HG02973 (cell line): ENCODE data around the gene PTGER2.

Experiments
- ATAC-seq: cut with Tn5 transposase; IDR thresholded peaks from one replicate; pipeline ENCODE4 v1.9.1; 2021; ENCODE audit warnings: moderate library complexity; ENCODE audit not compliant: unreplicated experiment

PTGER2 gene

GRCh38 chr14:52304248-52304904 lies 9.7 kb upstream of the PTGER2 start:
- no peak for ATAC-seq

- ATAC-seq: no peak
These were observed 9.1 kb upstream of the PTGER2 start for GRCh38 chr14:52305014-52305413.

- no peak for ATAC-seq
These were observed 6.7 kb upstream of the PTGER2 start for GRCh38 chr14:52307376-52307775.

- ATAC-seq: no peak
These were observed 6.2 kb upstream of the PTGER2 start for GRCh38 chr14:52307905-52308304.

- no peak for ATAC-seq
These were observed 3.6 kb upstream of the PTGER2 start for GRCh38 chr14:52310541-52310940.

- ATAC-seq: no peak
These were observed 1.2 kb upstream of the PTGER2 start for GRCh38 chr14:52312931-52313355.

- ATAC-seq: no peak
These were observed 650 bp upstream of the PTGER2 start for GRCh38 chr14:52313462-52313861.

- no peak for ATAC-seq
These were observed 663 bp downstream of the PTGER2 start for GRCh38 chr14:52314595-52315354.

- no peak for ATAC-seq
These were observed 1.2 kb downstream of the PTGER2 start for GRCh38 chr14:52315355-52315718.

GRCh38 chr14:52318062-52318461 lies 4.0 kb downstream of the PTGER2 start:
- no peak for ATAC-seq

GRCh38 chr14:52318826-52319645 lies 4.9 kb downstream of the PTGER2 start:
- no peak for ATAC-seq

GRCh38 chr14:52319919-52320318 lies 5.8 kb downstream of the PTGER2 start:
- ATAC-seq: no peak

- peak; percentile 86 for ATAC-seq
These were observed 11.0 kb downstream of the PTGER2 start for GRCh38 chr14:52325126-52325525.

- no peak for ATAC-seq
These were observed 11.5 kb downstream of the PTGER2 start for GRCh38 chr14:52325630-52326029.

- peak; percentile 26 for ATAC-seq
These were observed 13.5 kb downstream of the PTGER2 start for GRCh38 chr14:52327374-52328226.

GRCh38 chr14:52328276-52328675 lies 14.2 kb downstream of the PTGER2 start:
- no peak for ATAC-seq

GRCh38 chr14:52329678-52330369 lies 15.7 kb downstream of the PTGER2 start:
- no peak for ATAC-seq

- ATAC-seq: no peak
These were observed 18.2 kb downstream of the PTGER2 start for GRCh38 chr14:52332269-52332668.

GRCh38 chr14:52333108-52333507 lies 19.0 kb downstream of the PTGER2 start:
- ATAC-seq: no peak
